GDM1 (cell line): ENCODE results near the gene PPIA.
A peak's percentile ranks its signal among the peaks of the same experiment; 100 is the strongest.
"Not testable (repeated sequence)": the region's sequence is repeated elsewhere in the genome, so short reads cannot be mapped to it uniquely, and the experiment has no call there.

Experiments
- DNase-seq: peaks from one replicate; lab custom pipeline; 2025; lab: John Stamatoyannopoulos, UW

The PPIA gene

GRCh38 chr7:44787762-44788161 lies 8.7 kb upstream of the PPIA start:
- DNase-seq = no peak

- DNase-seq = no peak
Measured at GRCh38 chr7:44789990-44790389, 6.5 kb upstream of the PPIA start.

DNA sequence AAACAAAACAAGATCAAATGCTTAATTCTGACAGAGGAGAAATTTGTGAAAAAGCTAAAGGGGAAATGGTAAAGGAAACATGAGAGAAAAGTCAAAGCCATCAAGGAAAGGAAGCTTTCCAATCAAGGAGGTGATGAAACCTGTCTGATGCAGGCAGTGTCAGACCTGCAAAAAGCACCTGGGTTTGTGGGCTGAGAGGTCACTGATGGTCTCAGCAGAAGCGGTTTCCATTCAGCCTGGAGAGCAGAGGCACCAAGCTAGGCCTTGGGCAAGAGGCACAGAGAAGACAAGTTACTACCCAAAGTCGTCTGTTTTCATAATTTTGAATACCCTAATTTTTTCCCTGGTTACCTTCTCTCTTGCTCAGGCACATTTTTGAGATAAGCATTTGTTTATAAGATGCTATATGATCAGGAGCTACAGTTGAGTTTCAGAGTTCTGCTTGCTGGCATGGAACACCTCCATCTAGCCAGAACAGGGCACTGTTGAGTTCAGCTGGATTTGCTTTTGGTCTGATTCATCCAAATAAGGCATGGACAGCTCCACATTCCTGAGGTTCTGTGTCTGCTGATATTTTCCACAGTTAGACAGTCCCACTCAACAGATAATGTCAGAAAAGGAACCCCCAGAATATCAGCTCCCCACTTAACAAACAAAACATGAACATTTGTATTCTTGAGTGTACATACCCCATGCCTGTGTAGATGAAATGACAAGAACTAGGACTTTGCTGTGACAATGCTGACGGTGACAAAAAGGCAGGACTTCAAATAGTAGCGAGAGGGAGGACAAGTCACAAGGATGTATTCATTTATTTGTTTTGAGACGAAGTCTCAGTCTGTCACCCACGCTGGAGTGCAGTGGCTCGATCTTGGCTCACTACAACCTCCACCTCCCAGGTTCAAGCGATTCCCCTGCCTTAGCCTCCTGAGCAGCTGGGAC lies 4.9 kb upstream of the PPIA start:
- DNase-seq = no peak

GRCh38 chr7:44793919-44794318 lies 2.6 kb upstream of the PPIA start:
- no peak for DNase-seq

- no peak for DNase-seq
Measured at GRCh38 chr7:44794331-44794730, 2.1 kb upstream of the PPIA start.

- no peak for DNase-seq
Measured at GRCh38 chr7:44796034-44796503, 412 bp upstream of the PPIA start.

GRCh38 chr7:44797329-44798258 lies 1.1 kb downstream of the PPIA start:
- peak; percentile 67 for DNase-seq

DNA sequence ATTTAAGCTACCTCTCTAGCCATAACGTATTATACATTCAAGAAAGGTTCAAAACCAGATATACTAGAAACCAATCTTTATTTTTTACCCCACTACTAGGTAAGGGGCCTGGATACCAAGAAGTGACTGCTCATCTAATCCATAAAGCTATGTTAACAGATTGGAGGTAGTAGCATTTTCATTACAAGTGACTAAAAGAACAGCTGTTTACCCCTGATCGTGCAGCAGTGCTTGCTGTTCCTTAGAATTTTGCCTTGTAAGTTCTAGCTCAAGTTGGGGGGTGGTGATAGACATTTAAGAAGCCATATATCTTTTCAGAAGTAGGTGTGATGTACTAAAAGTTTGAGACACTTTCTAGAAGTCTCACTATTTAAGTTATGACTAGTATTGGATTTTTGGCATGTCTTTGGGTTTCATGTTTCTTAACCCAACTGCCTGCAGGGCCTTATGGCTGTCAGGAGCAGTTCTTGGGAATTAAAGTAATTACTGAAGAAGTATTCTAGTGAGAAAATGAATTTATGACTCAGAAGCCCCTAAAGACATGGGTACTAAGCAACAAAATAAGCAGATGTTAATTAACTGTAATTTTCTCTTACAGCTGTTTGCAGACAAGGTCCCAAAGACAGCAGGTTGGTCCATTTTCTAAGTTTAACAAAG lies 2.3 kb downstream of the PPIA start:
- no peak for DNase-seq

GRCh38 chr7:44799939-44800338 lies 3.5 kb downstream of the PPIA start:
- no peak for DNase-seq

GRCh38 chr7:44801890-44802289 lies 5.4 kb downstream of the PPIA start:
- DNase-seq = no peak

DNA sequence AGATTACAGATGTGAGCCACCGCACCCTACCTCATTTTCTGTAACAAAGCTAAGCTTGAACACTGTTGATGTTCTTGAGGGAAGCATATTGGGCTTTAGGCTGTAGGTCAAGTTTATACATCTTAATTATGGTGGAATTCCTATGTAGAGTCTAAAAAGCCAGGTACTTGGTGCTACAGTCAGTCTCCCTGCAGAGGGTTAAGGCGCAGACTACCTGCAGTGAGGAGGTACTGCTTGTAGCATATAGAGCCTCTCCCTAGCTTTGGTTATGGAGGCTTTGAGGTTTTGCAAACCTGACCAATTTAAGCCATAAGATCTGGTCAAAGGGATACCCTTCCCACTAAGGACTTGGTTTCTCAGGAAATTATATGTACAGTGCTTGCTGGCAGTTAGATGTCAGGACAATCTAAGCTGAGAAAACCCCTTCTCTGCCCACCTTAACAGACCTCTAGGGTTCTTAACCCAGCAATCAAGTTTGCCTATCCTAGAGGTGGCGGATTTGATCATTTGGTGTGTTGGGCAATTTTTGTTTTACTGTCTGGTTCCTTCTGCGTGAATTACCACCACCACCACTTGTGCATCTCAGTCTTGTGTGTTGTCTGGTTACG lies 6.0 kb downstream of the PPIA start:
- no peak for DNase-seq

DNA sequence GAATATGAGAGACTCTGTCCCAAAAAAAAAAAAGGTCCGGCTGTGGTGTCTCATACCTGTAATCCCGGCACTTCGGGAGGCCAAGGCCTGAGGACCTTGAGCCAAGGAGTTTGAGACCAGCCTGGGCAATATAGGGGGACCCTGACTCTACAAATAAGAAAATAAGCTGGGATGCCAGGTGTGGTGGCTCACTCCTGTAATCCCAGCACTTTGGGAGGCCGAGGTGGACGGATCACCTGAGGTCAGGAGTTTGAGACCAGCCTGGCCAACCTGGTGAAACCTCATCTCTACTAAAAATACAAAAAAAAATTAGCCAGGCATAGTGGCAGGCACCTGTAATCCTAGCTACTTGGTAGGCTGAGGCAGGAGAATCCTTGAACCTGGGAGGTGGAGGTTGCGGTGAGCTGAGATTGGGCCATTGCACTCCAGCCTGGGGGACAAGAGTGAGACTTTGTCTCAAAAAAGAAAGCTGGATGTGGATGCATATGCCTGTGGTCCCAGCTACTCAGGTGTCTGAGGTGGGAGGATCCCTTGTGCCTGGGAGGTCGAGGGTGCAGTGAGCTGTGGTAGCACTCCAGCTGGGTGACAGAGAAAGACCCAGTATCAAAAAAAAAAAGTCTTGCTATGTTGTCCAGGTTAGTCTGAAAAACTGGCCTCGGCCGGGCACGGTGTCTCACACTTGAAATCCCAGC lies 7.5 kb downstream of the PPIA start:
- DNase-seq = not testable (repeated sequence)

DNA sequence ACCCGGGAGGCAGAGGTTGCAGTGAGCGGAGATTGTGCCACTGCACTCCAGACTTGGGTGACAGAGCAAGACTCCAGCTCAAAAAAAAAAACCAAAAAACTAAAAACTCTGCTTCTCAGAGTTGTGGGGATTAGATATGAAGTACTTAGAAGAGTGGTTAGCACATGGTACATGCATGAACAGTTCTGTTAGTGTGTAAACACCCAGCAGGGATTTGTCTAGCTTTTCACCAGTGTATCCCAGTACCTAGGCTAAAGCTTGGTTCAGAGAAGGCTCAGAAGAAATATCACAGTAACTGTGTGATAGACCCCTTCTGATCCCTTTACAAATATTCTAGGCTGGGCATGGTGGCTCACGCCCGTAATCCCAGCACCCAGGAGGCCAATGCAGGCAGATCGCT lies 9.5 kb downstream of the PPIA start:
- no peak for DNase-seq

DNA sequence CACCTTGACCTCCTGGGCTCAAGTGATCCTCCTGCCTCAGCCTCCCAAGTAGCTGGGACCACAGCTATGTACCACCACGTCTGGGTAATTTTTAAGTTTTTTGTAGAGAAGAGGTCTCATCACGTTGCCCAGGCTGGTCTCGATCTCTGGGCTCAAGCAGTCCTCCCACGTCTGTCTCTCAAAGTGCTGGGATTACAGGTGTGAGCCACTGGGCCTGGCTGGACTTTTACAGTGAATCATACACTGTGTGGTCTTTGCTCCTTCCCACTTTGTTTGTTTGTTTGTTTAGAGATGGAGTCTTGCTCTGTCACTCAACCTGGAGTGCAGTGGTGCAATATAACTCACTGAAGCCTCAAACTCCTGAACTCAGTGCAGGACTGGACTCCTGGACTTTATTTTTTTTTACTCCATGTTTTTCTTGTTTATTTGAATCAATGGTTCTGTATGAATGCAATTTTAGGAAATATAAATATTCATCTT lies 12.5 kb downstream of the PPIA start:
- no peak for DNase-seq

DNA sequence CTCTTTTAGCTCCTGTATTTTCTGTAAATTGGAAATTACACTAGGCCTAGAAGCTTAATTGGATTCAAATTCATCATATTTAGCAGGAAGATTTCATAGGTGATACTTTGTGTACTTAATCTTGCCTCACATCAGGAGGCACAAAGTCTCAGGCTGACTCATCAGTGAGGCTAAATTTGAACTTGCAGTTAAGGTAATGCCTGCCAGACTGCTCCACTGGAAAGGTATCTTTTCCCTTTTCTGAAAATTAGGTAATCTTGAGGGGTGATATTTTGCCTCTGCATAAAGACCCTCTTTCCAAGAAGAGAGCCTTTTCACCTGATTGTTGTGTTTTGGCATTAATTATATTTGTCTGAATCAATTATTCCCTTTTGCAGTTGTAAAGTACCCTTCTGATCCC lies 14.6 kb downstream of the PPIA start:
- DNase-seq = no peak

- DNase-seq = no peak
Measured at GRCh38 chr7:44811571-44811970, 15.1 kb downstream of the PPIA start.

DNA sequence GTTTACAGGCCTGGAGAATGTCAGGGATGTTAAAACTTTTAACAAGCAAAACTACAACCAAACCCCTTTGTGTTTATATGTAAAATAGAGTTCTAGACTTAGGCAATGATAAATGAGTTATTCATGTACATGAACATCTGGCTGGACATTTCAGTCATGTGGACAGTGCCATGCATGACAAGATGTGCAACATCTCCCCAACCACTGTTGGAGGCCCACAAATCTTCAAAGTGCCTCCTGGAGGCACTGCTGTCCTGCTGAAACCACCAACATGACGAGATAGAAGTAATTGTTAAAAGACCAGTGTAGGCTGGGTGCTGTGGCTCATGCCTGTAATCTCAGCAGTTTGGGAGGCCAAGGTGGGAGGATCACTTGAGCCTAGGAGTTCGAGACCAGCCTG lies 18.4 kb downstream of the PPIA start:
- no peak for DNase-seq

GRCh38 chr7:44819292-44819691 lies 22.8 kb downstream of the PPIA start:
- no peak for DNase-seq

GRCh38 chr7:44823255-44823781 lies 26.8 kb downstream of the PPIA start:
- DNase-seq = no peak

DNA sequence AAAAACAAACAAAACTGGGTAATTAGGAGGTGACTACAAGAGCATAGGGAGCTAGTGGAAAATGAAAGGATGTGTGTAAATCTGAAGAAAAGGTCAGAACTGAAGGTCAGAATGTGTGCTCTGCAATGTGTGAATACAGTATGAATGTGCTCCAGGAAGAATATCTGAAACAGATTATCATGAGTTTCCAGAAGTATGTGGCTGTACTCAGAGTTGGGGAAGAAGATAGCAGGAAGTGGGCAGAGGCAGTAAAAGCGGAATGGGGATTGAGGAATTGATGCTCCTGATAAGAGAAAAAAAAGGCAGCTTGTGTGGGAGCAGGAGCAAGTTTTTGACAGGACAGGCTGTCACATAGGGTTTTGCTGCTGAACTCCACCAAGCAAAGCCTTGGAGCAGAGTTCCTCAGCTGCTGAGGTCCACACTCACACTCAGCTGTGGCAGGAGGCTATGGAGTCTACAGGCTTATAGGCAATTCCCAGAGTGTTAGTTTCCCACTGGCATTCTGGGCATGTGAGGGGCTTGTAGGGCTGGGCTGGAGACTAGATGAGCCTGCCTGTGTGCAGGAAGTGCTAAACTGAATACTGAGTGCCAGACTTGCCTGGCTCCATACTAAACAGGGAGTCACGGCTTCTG lies 28.5 kb downstream of the PPIA start:
- no peak for DNase-seq
